Measurements from ENCODE around the gene KAT8. TPM values are rescaled to one million over a fixed set of nuclear protein-coding genes. Genes with fewer than 3 reads are reported as not detected.

The KAT8 gene
- total and polyA plus RNA-seq, 9 of the 15 experiments (the other 6 are each of a cell fraction or from before 2014, with no cell fraction given): 10.0 to 98.5 (median 76.4) TPM

DNA sequence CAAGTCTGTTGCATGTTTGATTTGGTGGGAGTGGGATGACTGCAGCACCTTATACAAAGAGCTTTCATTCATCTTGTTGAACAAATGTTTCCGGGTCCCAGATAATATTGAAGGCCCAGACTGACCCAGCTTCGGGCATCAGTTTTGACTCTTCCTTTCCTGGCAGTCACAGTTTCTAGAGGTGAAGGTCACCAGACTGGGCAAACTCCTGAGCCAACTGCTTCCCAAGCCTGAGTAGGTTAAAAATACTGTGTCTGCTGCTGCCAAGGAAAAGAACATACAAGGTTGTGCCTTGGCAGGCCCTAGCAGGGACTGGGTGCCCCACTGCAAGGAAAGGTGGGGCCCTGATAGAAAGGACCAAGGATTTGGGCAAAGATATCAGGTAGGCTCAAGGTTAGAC, 4.8 kb upstream of the KAT8 start:
- H3K9ac ChIP-seq (ENCODE audit: insufficient read depth in 1 of 2, low read depth in 2 of 2, low read length in 2 of 2): peak overlapping the region in 1 of 2 experiments; percentile 3; a peak in 1 of 4 replicates
- in situ Hi-C loops (cut with MboI): no loop called here
- no peaks in the 10 kb centered on the region for H3K27me3 ChIP-seq (ENCODE audit: control insufficient read depth in 2 of 2, insufficient read depth in 2 of 2, low read length in 2 of 2)
- H2AFZ ChIP-seq (ENCODE audit: low read depth, low read length): no peak overlapping the region
- H3K4me3 ChIP-seq: no peak overlapping the region
- ATAC-seq (no peak), FAIRE-seq (no peak), DNase-seq (ENCODE audit: extremely low read depth in 1 of 4, low spot score in 3 of 4) (no peak)
- no peaks in the 10 kb centered on the region for H3K9me3 ChIP-seq (replicated peaks; ENCODE audit: control insufficient read depth, insufficient read depth, low read depth, low read length)
- peaks cover 51% of the 10 kb centered on the region; the same call in 2 of the 3 replicates for H3K36me3 ChIP-seq (ENCODE audit: control insufficient read depth, insufficient read depth, low read length)
- peaks cover 3 to 44% of the 10 kb centered on the region in 2 experiments; a peak in 4 of 5 replicates for H3K4me1 ChIP-seq (replicated peaks in 1 of 2; ENCODE audit: control insufficient read depth in 2 of 2, insufficient read depth in 2 of 2, low read length in 2 of 2)
- H3K27ac ChIP-seq (ENCODE audit: extremely low read depth, low read depth, low read length): no peak overlapping the region
- no peaks in the 10 kb centered on the region for H3K9me1 ChIP-seq (ENCODE audit: control insufficient read depth, insufficient read depth, low read length)
- BruUV-seq (replicated peaks): no TSS peak
- CTCF ChIA-PET (ENCODE audit: low intra/inter-chr PET ratio): no interaction called here
- 91% methylated on average over 2 of the region's 2 CpGs for WGBS (ENCODE audit: insufficient coverage, low coverage, missing lambda C conversion rate)
- peaks cover 27% of the 10 kb centered on the region for H3K79me2 ChIP-seq (ENCODE audit: control insufficient read depth, insufficient read depth, low read length)
- POLR2A ChIA-PET: interaction anchor here (0.8 to 1.1 kb wide), 4 partner anchors 9 to 114 kb away, joined by 3 to 5 read pairs (median 4); no protein-coding TSS in a partner anchor
- no peak overlapping the region for H3K4me2 ChIP-seq (ENCODE audit: insufficient read depth, low read length)
- intact Hi-C loops (cut with micrococcal nuclease): no loop called here
- H4K20me1 ChIP-seq (replicated peaks; ENCODE audit: control insufficient read depth, insufficient read depth, low read length): no peaks in the 10 kb centered on the region; the same call in 1 of the 2 replicates
- TF ChIP-seq ZNF511 (CRISPR knock-in tag; IDR thresholded peaks at IDR 0.05) (no peak), CAMTA2 (CRISPR knock-in tag; conservative IDR thresholded peaks at IDR 0.05) (no peak), CHD1 (IDR thresholded peaks at IDR 0.05; ENCODE audit: low read length) (no peak), HDAC3 (IDR thresholded peaks at IDR 0.05; ENCODE audit: borderline replicate concordance, partially characterized antibody) (no peak), XRCC5 (IDR thresholded peaks at IDR 0.05; ENCODE audit: low read depth, low read length) (no peak), RBM14 (IDR thresholded peaks at IDR 0.05; ENCODE audit: borderline replicate concordance, insufficient read depth, low read depth, low read length) (no peak), NEUROD1 (IDR thresholded peaks at IDR 0.05; ENCODE audit: borderline replicate concordance, low read depth, low read length, partially characterized antibody) (no peak), FOXA1 (IDR thresholded peaks at IDR 0.05; ENCODE audit: borderline replicate concordance) (no peak), SMARCA4 (IDR thresholded peaks at IDR 0.05) (no peak), ATF7 (IDR thresholded peaks at IDR 0.05) (no peak), SRF (CRISPR knock-in tag; IDR thresholded peaks at IDR 0.05) (no peak), TOE1 (IDR thresholded peaks at IDR 0.05; ENCODE audit: borderline replicate concordance) (no peak), TOE1 (CRISPR knock-in tag; IDR thresholded peaks at IDR 0.05; ENCODE audit: borderline replicate concordance, low read depth) (no peak), NR2C1 (IDR thresholded peaks at IDR 0.05) (no peak), NR2C1 (tag; IDR thresholded peaks at IDR 0.05) (no peak)
- TF ChIP-seq, protein P1, sequence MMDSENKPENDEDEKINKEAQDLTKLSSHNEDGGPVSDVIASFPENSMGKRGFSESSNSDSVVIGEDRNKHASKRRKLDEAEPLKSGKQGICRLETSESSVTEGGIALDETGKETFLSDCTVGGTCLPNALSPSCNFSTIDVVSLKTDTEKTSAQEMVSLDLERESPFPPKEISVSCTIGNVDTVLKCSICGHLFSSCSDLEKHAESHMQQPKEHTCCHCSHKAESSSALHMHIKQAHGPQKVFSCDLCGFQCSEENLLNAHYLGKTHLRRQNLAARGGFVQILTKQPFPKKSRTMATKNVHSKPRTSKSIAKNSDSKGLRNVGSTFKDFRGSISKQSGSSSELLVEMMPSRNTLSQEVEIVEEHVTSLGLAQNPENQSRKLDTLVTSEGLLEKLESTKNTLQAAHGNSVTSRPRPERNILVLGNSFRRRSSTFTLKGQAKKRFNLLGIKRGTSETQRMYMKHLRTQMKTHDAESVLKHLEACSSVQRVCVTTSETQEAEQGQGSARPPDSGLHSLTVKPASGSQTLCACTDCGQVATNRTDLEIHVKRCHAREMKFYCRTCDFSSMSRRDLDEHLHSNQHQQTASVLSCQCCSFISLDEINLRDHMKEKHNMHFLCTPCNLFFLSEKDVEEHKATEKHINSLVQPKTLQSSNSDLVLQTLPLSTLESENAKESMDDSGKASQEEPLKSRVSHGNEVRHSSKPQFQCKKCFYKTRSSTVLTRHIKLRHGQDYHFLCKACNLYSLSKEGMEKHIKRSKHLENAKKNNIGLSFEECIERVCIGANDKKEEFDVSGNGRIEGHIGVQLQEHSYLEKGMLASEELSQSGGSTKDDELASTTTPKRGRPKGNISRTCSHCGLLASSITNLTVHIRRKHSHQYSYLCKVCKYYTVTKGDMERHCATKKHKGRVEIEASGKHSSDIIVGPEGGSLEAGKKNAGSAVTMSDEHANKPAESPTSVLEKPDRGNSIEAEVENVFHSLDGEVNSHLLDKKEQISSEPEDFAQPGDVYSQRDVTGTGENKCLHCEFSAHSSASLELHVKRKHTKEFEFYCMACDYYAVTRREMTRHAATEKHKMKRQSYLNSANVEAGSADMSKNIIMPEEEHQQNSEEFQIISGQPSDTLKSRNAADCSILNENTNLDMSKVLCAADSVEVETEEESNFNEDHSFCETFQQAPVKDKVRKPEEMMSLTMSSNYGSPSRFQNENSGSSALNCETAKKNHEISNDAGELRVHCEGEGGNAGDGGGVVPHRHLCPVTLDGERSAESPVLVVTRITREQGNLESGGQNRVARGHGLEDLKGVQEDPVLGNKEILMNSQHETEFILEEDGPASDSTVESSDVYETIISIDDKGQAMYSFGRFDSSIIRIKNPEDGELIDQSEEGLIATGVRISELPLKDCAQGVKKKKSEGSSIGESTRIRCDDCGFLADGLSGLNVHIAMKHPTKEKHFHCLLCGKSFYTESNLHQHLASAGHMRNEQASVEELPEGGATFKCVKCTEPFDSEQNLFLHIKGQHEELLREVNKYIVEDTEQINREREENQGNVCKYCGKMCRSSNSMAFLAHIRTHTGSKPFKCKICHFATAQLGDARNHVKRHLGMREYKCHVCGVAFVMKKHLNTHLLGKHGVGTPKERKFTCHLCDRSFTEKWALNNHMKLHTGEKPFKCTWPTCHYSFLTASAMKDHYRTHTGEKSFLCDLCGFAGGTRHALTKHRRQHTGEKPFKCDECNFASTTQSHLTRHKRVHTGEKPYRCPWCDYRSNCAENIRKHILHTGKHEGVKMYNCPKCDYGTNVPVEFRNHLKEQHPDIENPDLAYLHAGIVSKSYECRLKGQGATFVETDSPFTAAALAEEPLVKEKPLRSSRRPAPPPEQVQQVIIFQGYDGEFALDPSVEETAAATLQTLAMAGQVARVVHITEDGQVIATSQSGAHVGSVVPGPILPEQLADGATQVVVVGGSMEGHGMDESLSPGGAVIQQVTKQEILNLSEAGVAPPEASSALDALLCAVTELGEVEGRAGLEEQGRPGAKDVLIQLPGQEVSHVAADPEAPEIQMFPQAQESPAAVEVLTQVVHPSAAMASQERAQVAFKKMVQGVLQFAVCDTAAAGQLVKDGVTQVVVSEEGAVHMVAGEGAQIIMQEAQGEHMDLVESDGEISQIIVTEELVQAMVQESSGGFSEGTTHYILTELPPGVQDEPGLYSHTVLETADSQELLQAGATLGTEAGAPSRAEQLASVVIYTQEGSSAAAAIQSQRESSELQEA (IDR thresholded peaks at IDR 0.05; ENCODE audit: low read depth): no peak
